GM12878 (cell line): ENCODE data around the gene UBE3C. TPM values are rescaled to one million over a fixed set of nuclear protein-coding genes. Genes with fewer than 3 reads are reported as not detected.

Experiments used
- ATAC-seq: fragments of 200-7000 bp; cut with Tn5 transposase; 3 replicates; pipeline ENCODE4 v1.9.1; 2020; ENCODE audit warnings: mild to moderate bottlenecking, moderate library complexity
- BruUV-seq: library from RNA; stranded (reverse); fragments of 400-500 nt; replicated peaks from 2 replicates; lab custom pipeline; 2021; lab: Mats Ljungman, UMichigan
- CTCF ChIA-PET: fragments of 300-600 bp; sonication (Branson Sonifier 250); formaldehyde crosslinking; extraction: SDS; loops from one replicate; lab custom pipeline; 2021; ENCODE audit warnings: inconsistent platforms; lab: Yijun Ruan, JAX
- POLR2A ChIA-PET: fragments of 350-600 bp; formaldehyde crosslinking; extraction: SDS; loops from one replicate; lab custom pipeline; 2021; ENCODE audit warnings: inconsistent platforms; lab: Charles Lee
- RAD21 ChIA-PET: fragments of 300-600 bp; sonication (Branson Sonifier 250); formaldehyde crosslinking; loops from one replicate; lab custom pipeline; 2023; ENCODE audit warnings: antibody characterized with exemption; ENCODE audit not compliant: unreplicated experiment; lab: Charles Lee
- SMC1A ChIA-PET: fragments of 300-600 bp; sonication (Branson Sonifier 250); formaldehyde crosslinking; loops from one replicate; lab custom pipeline; 2023; ENCODE audit not compliant: unreplicated experiment, uncharacterized antibody; lab: Charles Lee
- DNase-seq: peaks from one replicate; pipeline ENCODE4 v3.0.0-alpha.2; 2011; ENCODE audit warnings: low read depth, low spot score
- FAIRE-seq: peaks from 3 replicates; lab custom pipeline; 2011; peaks lifted over from hg19 to GRCh38; lab: Jason Lieb, UNC
- H2AFZ ChIP-seq: 2 replicates; pipeline ENCODE4 v1.6.0; 2011; ENCODE audit warnings: low read depth, low read length, control low read depth; ENCODE audit not compliant: control insufficient read depth
- H3K27ac ChIP-seq: 2 replicates; pipeline ENCODE4 v1.5.1; 2011; ENCODE audit warnings: control low read depth; ENCODE audit not compliant: control insufficient read depth, insufficient read depth
- H3K27me3 ChIP-seq, 2 experiments: replicated peaks in 1 of 2; 2 replicates each; pipeline versions ENCODE4 v1.6.0 to v1.6.1; 2011; ENCODE audit warnings: low read length in 1 of 2; ENCODE audit not compliant: control insufficient read depth in 2 of 2, insufficient read depth in 2 of 2
- H3K36me3 ChIP-seq, 2 experiments: 2 replicates each; pipeline ENCODE4 v1.5.1; 2011; ENCODE audit warnings: low read length in 1 of 2; ENCODE audit not compliant: control insufficient read depth in 2 of 2, insufficient read depth in 2 of 2
- H3K4me1 ChIP-seq: 2 replicates; pipeline ENCODE4 v1.6.1; 2011; ENCODE audit warnings: mild to moderate bottlenecking, low read length, moderate library complexity, mixed read lengths; ENCODE audit not compliant: control insufficient read depth, insufficient read depth
- H3K4me2 ChIP-seq: 2 replicates; pipeline ENCODE4 v1.6.0; 2011; ENCODE audit warnings: control low read depth; ENCODE audit not compliant: control insufficient read depth, insufficient read depth
- H3K4me3 ChIP-seq: fragments of 200-600 bp; sonication (generic); 2 replicates; pipeline ENCODE4 v1.5.1; 2016
- H3K79me2 ChIP-seq: 2 replicates; pipeline ENCODE4 v1.6.0; 2011; ENCODE audit warnings: low read length; ENCODE audit not compliant: control insufficient read depth, insufficient read depth
- H3K9ac ChIP-seq: 2 replicates; pipeline ENCODE4 v1.8.0; 2011; ENCODE audit warnings: low read length, control low read depth, mixed read lengths; ENCODE audit not compliant: control insufficient read depth, insufficient read depth
- H3K9me3 ChIP-seq: replicated peaks from 3 replicates; pipeline ENCODE4 v1.5.1; 2011; ENCODE audit warnings: mild to moderate bottlenecking, low read length; ENCODE audit not compliant: control insufficient read depth, insufficient read depth
- H4K20me1 ChIP-seq: 2 replicates; pipeline ENCODE4 v1.6.0; 2011; ENCODE audit not compliant: control insufficient read depth, insufficient read depth
- FOXK2 ChIP-seq: fragments of 450-650 bp; IDR thresholded peaks from 2 replicates; pipeline ENCODE4 v1.6.1; 2017; ENCODE audit warnings: mild to moderate bottlenecking, moderate library complexity
- JUNB ChIP-seq: IDR thresholded peaks from 2 replicates; pipeline ENCODE4 v1.6.1; 2016; ENCODE audit warnings: antibody characterized with exemption, mild to moderate bottlenecking
- MEF2A ChIP-seq: IDR thresholded peaks from 2 replicates; pipeline ENCODE4 v1.6.1; 2011; ENCODE audit warnings: low read depth, mild to moderate bottlenecking, low read length, moderate library complexity; ENCODE audit not compliant: insufficient read depth
- NFXL1 ChIP-seq: fragments of 450-650 bp; IDR thresholded peaks from 2 replicates; pipeline ENCODE4 v1.6.1; 2017; ENCODE audit warnings: antibody characterized with exemption, mild to moderate bottlenecking, borderline replicate concordance
- NFYA ChIP-seq: IDR thresholded peaks from 2 replicates; pipeline ENCODE4 v1.6.1; 2011; ENCODE audit warnings: low read depth, mild to moderate bottlenecking, low read length, improper control_type of control experiment, borderline replicate concordance
- PBX3 ChIP-seq: IDR thresholded peaks from 2 replicates; pipeline ENCODE4 v1.6.1; 2011; ENCODE audit warnings: mild to moderate bottlenecking, low read depth, low read length, moderate library complexity; ENCODE audit not compliant: insufficient replicate concordance
- SMAD5 ChIP-seq: IDR thresholded peaks from 2 replicates; pipeline ENCODE4 v1.6.1; 2016; ENCODE audit warnings: antibody characterized with exemption, low read depth
- WGBS: methylation state at CpG from one replicate; pipeline ENCODE4 v1.1.6; 2016; ENCODE audit warnings: low lambda C conversion rate; ENCODE audit not compliant: insufficient replicate concordance, insufficient coverage; ENCODE audit errors: missing lambda C conversion rate; 5-methylcytosine and 5-hydroxymethylcytosine counted together
- in situ Hi-C: fragments of 300-500 bp; cut with MboI; formaldehyde crosslinking; loops from 9 replicates; pipeline ENCODE4 v1.14.3; 2018; ENCODE audit warnings: mixed read lengths
- intact Hi-C: fragments of 100-400 bp; cut with micrococcal nuclease; formaldehyde crosslinking; loops from one replicate; pipeline ENCODE4 v1.14.2; 2022; ENCODE audit not compliant: unreplicated experiment
- polyA plus RNA-seq, 11 experiments: library from polyadenylated mRNA; depleted of rRNA in 4 of 11; unstranded in 6 of 11; stranded (reverse) in 5 of 11; fragments of >200 nt; fragmentation: Nextera tagmentation in 4 of 11; fragmentation: Illumina TruSeq in 1 of 11; extraction: Ambion mirVana in 4 of 11; extraction: Trizol in 1 of 11; gene quantifications; 1 replicate in 1 of 11; 2 replicates in 10 of 11; pipeline versions ENCODE4 v1.2.1 to v1.2.3, GENCODE V29; 2011 to 2016; ENCODE audit warnings: inconsistent platforms in 2 of 11, missing spikeins in 2 of 11, low read depth in 1 of 11
- total RNA-seq, 4 experiments: library from RNA; depleted of rRNA in 3 of 4; stranded (reverse); fragments of >200 nt in 3 of 4; fragmentation: Illumina TruSeq in 1 of 4; extraction: Trizol in 1 of 4; gene quantifications; 2 replicates each; pipeline versions ENCODE4 v1.2.1 to v1.2.3, GENCODE V29; 2013 to 2021

UBE3C gene
- total and polyA plus RNA-seq, 10 of the 15 experiments (the other 5 are each of a cell fraction or from before 2014, with no cell fraction given), result 7.9 to 65.9 (median 45.2) TPM

- H3K79me2 ChIP-seq, result no peaks in the 10 kb centered on the region
- no peak overlapping the region for H3K9ac ChIP-seq
- ChIA-PET CTCF (no interaction called here), POLR2A (no interaction called here), RAD21 (no interaction called here), SMC1A (no interaction called here)
- TF ChIP-seq NFXL1 (no peak), NFYA (no peak), FOXK2 (no peak), SMAD5 (no peak)
- no peak overlapping the region for H3K27ac ChIP-seq
- in situ Hi-C loops (no loop called here), intact Hi-C loops (no loop called here)
- WGBS, result 56% methylated on average over 18 of the region's 18 CpGs
- peaks cover 17 to 33% of the 10 kb centered on the region in 2 experiments for H3K36me3 ChIP-seq
- no peaks in the 10 kb centered on the region for H3K9me3 ChIP-seq
- DNase-seq, result no peak
- H2AFZ ChIP-seq, result no peak overlapping the region
- H3K4me1 ChIP-seq, result no peaks in the 10 kb centered on the region
- H3K4me2 ChIP-seq, result no peak overlapping the region
- no peak for FAIRE-seq
- no peak overlapping the region for H3K4me3 ChIP-seq
- ATAC-seq, result no peak
- no TSS peak for BruUV-seq
- H3K27me3 ChIP-seq, result no peaks in the 10 kb centered on the region
- no peaks in the 10 kb centered on the region for H4K20me1 ChIP-seq
Observed at GRCh38 chr7:157177333-157177982, 38.7 kb downstream of the UBE3C start.

DNA sequence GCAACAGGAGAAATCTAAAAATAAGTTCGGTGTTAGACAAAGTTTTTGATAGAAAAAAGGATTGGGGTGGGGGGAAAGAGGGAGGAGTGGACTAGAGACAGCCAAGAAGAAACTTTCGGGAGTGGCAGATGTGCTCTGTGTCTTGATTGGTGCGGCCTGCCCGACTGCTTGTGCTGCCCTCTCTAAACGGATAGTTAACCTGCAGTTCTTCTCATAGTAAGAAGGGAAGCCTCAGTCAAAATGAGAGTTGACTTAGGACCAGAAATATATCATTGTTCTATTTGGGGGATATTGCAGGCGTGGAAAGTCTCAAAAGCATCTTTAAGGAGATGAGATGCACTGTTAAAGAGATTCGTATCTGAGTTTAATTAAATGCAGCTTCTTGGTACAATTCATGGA lies 39.3 kb downstream of the UBE3C start:
- H3K36me3 ChIP-seq, result peaks cover 17 to 29% of the 10 kb centered on the region in 2 experiments
- ATAC-seq (no peak), FAIRE-seq (no peak), DNase-seq (peak; percentile 7)
- no peak overlapping the region for H3K4me3 ChIP-seq
- H3K79me2 ChIP-seq, result no peaks in the 10 kb centered on the region
- no peak overlapping the region for H3K9ac ChIP-seq
- H4K20me1 ChIP-seq, result no peaks in the 10 kb centered on the region
- under 1% methylated on average over 7 of the region's 7 CpGs for WGBS
- H3K27me3 ChIP-seq, result no peaks in the 10 kb centered on the region
- BruUV-seq, result no TSS peak
- H3K4me1 ChIP-seq, result no peaks in the 10 kb centered on the region
- TF ChIP-seq MEF2A (0 out of 2 replicates have a peak, but pooled peaks have one; percentile 51), JUNB (peak; percentile 68), PBX3 (no peak)
- no peaks in the 10 kb centered on the region for H3K9me3 ChIP-seq
- no peak overlapping the region for H3K4me2 ChIP-seq
- intact Hi-C loops (no loop called here), in situ Hi-C loops (no loop called here)
- no peak overlapping the region for H2AFZ ChIP-seq
- RAD21 ChIA-PET, result no interaction called here
- no peak overlapping the region for H3K27ac ChIP-seq
- CTCF ChIA-PET, result no interaction called here
- POLR2A ChIA-PET, result no interaction called here
- SMC1A ChIA-PET, result interaction anchor here (1.6 kb wide), 1 partner anchor 63 kb away, joined by 3 read pairs; no protein-coding TSS in a partner anchor
